ENCODE data around the gene POLA1.

POLA1 gene

DNA sequence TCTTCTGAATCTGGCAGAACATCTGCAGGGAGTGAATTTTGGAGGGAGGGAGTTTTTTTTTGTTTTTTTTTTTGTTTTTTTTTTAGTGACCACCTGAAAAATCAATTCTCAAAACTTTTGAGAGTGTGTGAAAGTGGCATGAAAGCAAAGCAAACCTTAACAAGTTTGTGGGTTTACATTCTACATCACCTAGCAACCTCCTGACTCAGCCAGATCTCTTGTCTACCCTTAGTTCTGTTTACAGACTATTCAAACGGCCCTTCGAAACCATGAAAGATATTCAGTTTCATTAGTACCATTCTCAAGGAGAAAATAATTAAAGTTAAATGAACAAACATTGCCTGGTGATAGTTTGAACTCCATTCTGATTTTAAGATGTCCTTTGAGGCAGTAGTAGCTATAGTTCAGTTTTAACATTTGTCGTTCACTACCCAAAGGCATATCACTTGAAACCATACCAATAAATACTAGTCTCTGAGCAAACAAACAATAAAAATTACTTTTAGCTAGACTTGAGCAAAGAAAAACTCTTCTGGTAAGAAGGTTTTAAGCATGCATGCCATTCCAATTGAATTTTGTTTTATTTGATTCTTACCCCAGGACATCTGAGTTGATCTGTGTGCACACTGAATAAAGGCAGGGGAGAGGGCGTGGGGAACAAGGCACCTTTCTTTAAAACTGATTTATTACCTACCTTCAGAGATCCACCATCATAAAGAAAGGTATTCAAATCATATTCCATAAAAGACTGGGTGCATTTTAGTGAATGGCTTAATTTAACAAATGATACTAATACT lies 184.3 kb downstream of the POLA1 start:
- FAIRE-seq = no peak
- DNase-seq (ENCODE audit: low spot score) = no peak

DNA sequence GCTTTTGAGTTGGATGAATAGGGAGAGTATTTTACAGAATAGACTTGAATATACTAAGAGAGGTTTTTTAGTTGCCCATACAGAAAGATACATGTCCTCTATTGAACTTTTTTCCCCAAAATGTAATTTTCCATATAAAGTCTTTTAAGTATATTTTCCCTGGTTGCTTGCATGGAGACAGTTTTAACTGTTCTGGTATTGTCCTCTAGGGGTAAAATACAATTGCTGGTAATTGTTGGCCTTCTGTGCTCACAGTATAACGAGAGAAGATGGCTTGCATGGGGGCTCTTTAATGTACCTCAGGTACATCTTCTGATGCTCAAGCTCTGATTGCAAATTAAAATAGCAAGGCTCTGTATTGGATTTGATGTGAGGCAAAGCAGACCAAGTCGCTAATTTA lies 186.0 kb downstream of the POLA1 start:
- FAIRE-seq (no peak), DNase-seq (ENCODE audit: low spot score) (no peak)

DNA sequence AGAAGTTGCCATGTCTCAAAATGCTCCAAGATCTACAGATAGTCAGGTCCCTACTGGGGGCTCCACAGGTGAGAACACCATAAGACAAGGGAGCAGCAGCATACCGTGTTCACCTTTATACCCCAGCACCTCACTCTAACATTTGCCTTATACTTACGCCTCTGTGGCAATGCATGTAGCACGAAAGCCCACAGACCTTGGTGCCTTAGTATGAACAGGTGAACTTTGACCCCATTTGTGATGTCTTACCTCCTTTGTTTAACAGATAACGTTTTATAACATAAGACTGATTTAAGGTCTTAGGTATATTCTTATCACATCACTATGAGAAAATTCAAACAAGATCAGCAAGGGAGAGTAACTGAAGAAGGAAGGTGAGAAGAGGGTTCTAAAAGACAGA lies 193.2 kb downstream of the POLA1 start:
- DNase-seq (ENCODE audit: low spot score) (no peak), FAIRE-seq (no peak)

DNA sequence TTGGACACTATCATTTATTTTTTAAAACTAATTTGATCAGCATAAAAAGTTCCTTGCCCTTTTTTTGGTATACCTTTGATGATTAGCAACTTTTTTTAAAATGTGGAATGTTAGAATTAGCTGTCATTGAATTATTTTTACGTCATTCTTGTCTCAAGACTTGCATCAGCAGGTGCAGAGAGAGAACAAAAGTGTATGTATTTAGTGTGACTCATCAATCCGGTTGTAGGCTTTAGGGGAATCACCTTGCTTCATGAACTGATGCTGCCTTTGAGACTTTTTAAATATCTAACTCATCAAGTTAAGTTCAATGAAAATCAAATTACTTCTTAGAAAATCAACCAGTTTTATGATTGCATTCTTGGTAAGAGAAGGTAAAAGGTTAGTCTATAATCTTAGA lies 197.0 kb downstream of the POLA1 start:
- FAIRE-seq (no peak), DNase-seq (ENCODE audit: low spot score) (no peak)

DNA sequence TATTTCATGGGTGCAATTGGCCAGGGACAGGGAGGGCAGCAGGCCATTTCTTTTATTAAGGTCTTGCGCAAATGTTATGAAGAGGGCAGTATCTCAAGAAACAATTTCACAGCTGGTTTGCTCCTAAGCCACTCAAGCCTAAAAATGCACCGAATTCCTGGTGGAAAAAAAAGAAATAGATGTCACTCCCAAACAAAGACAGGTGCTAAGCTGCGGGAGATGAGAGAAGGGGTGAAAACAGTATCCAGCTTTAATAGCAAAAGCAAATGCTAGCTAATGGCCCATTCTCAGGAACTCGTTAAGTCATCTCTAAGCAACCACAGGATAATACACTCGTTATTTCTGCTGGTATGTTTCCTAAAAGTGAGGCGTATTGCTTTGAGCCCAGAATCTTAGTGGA lies 205.7 kb downstream of the POLA1 start:
- no peak for FAIRE-seq

DNA sequence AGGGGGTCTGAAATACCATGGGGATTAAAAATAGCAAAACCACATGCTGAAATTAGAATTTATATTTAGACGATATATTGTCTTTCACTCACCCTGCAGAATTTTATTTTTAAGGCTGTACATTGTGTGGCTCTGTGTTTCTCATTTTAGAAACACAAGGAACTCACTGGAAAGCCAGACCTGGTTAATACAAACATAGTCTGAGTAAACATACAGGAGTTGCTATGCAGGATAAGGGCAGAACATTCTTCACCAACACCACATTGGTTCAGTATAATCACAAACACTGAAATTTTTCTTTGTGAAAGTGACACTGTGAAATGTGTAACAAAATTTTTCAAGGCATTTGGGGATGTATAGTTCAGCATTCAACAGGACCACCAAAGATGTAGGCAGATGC lies 206.5 kb downstream of the POLA1 start:
- no peak for FAIRE-seq
- DNase-seq (ENCODE audit: low spot score) = no peak

More for the DNA sequence above, 205.7 kb downstream of the POLA1 start:
- no peak for DNase-seq (ENCODE audit: low spot score)

DNA sequence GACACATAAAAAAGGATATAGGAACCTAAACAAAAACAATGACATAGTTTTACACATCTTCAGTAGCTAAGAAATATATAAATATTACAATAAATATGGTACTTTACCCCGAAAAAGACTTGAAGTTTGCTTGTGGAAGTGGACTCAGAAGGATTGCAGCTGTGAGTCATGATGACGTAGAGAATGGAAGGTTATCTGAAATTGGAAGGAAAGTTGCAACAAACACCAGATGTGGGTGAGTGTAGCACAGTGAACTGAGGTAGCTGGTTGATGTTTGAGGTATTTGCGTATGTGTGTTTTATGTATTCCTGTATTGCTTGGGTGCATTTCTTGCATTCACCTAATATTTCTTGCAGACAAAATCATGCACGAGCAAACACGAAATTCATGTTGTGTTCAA lies 209.1 kb downstream of the POLA1 start:
- DNase-seq (ENCODE audit: low spot score) (no peak), FAIRE-seq (no peak)

DNA sequence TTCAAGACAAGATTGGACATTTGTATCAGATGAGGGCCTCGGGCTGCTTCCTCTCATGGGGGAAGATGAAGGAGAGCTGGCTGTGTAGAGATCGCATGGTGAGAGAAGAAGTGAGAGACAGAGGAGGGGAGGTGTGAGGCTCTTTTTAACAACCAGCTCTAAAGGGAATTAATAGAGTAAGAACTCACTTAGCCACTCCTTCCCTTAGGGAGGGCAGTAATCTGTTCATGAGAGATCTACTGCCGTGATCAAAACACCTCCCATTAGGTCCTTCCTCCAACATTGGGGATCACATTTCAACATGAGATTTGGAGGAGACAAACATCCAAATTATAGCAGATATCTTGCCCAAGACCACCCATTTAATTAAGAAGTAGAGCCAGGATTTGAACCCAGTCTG lies 225.0 kb downstream of the POLA1 start:
- FAIRE-seq (no peak), DNase-seq (ENCODE audit: low spot score) (no peak)

DNA sequence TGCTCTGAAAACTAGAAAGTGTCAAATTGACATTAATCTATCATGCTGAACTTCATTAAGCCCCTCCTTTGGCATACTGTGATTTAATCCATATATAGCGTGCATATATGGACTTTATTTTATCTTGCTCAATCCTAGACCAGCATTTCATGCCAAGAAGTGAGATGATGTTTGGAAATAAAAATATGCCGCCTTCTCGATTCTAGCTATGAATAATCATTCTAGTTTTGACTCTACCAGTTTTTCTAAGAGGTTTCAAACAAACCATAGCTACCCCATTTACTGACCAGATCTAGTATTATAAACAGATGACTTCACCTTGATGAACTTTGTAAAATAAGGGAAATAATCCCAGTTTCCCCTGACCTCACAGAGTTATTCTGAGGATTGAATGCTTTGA lies 227.1 kb downstream of the POLA1 start:
- no peak for FAIRE-seq

DNA sequence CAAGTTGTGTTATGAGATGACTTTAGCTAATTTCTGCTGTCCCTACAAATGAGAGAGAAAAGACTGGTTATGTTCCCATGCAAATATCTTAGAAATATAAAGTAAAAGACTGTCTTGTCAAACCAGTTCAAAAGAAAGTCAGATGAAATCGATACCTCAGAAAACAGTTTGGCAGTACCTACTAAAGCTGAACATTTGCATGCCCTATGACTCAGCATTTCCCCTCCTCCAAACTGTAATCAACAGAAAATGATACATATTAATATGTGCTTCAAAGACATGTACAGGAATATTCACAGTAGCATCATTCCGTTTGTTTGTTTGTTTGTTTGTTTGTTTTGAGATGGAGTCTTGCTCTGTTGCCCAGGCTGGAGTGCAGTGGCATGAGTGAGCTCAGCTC lies 231.7 kb downstream of the POLA1 start:
- DNase-seq (ENCODE audit: low spot score) (no peak), FAIRE-seq (no peak)

More for the DNA sequence above, 227.1 kb downstream of the POLA1 start:
- no peak for DNase-seq (ENCODE audit: low spot score)

DNA sequence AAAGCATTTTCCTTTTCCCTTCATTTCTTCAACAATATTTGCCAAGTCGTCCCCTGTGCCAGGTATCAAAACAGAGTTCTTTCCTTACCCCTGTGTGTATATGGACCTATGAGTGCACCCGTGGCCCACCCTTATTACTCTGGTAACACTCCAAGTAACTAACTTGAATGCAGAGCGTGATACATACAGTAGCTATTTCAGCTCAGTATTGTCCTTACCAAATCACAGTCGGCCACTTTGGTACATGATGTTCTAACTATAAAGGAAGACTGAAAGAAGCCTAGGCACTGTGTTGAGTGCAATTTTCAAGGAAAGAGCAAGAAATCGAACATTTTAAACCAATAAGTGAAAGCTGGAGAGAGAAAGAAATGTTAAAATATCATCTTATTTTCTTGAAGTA lies 233.7 kb downstream of the POLA1 start:
- DNase-seq (ENCODE audit: low spot score) (no peak), FAIRE-seq (no peak)

DNA sequence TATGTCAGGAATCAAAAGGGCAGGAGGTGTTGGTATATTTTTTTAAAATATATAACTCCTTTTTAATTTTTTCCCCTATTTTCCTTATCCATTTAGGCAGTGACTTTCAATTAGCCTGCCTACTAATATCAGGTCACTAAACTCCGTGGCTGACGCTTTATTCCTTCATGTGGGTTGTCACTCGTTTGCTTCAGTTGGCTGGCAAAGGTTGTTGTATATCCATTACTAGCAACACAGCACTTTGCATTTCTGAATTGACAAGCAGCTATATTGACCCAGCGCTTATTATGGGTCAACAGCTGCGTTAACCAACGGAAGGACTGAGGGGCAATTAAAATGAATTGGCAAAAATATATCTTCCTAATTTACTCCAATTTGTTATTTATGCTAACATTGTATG lies 234.4 kb downstream of the POLA1 start:
- DNase-seq (ENCODE audit: low spot score) = no peak
- FAIRE-seq = no peak

DNA sequence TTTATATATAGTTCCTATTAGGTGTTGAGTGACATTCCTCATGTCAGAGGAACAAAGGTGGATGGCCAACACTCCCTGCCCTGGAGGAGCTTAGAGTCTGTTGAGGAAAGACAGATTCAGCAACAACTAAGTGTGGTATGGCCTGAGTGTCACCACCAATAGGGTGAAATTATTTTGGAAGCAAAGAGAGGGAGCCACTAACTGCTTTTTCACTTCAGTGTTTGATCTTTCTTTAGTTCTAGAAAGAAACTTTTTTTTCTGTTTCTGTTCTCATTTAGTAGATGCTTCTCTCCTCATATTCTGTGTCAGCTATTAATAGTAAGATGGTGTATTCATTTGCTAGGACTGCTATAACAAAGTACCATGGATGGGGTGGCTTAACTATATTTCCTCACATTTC lies 240.6 kb downstream of the POLA1 start:
- FAIRE-seq = no peak
- no peak for DNase-seq (ENCODE audit: low spot score)

DNA sequence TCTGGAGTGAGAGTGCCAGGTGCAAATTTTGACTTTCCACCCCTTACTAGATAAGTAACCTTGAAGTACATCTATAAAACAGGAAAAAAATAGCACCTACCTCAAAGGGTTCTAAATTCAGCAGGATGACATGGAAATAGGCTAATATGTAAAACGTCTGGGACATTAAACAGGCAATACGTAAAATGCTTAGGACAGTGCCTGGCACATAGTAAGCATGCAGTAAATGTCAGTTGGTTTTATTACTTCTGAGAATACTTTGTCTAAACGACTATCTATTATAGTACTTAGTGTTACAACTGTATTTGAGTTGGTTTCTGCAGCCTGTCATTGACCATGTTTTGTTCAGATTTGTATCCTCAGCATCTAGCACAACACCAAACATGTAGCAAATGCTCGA lies 251.3 kb downstream of the POLA1 start:
- FAIRE-seq = no peak

DNA sequence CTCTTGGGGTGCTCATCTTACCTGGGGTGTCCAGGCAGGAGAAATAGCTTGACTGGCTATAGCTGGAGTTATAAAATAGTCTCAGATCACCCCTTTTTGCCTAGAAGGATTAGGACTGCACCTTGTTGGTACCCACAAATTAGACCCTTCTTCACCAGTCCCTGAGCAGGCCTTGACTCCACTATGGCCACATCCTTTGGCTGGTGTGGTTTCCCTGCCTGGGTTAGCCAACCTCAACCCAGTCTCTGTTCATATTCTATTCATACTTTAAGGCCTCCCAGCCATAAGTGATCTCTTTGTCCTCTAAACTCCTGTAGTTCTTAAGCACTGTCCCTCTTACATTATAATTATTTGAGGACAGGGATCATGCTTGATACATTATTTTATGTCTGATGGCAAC lies 252.7 kb downstream of the POLA1 start:
- DNase-seq (ENCODE audit: low spot score) (no peak), FAIRE-seq (no peak)

More for the DNA sequence above, 251.3 kb downstream of the POLA1 start:
- DNase-seq (ENCODE audit: low spot score) = no peak

DNA sequence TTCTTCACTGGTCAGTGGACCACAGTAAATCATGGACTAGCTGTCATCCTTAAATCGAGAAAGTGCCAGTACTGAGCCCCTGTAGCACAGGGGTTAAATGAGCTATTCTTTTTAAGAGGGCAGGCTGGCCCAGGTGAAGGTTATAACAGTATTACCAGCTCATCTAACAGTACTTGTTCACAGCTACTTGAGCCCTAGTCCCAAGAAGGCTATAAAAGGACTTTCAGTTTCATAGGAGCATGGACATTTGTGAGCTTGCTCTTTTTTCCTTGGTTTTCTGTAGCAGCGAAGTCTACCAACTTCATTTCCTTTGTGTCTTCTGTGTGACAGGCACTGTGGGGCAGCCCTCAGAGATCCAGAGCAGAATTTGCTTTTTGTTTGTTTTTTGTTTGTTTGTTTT lies 261.0 kb downstream of the POLA1 start:
- DNase-seq (ENCODE audit: low spot score) (no peak), FAIRE-seq (no peak)

DNA sequence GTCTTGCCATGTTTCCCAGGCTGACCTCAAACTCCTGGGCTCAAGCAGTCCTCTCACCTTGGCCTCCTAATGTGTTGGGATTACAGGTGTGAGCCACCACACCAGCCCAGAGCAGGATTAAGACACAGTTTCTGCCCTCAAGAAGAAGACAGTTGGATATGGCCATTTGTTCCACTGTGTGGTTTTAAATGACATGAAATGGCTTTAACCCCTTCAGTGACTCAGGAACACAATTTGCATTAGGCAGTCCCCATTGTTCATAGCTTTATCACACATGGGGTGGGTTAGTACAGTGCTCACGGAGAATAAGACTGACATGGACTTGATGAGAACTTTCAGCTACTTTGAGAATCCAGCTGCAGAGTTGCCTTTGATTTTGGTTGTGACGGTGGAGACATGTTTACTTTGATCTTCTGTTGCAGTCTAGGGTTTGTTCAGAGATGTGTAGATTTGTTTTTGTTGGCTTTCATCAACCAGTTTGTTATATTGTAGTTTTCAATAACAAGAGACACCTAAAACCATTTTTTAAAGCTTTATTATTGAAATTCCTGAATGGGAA lies 261.7 kb downstream of the POLA1 start:
- DNase-seq (ENCODE audit: low spot score) (no peak), FAIRE-seq (no peak)

DNA sequence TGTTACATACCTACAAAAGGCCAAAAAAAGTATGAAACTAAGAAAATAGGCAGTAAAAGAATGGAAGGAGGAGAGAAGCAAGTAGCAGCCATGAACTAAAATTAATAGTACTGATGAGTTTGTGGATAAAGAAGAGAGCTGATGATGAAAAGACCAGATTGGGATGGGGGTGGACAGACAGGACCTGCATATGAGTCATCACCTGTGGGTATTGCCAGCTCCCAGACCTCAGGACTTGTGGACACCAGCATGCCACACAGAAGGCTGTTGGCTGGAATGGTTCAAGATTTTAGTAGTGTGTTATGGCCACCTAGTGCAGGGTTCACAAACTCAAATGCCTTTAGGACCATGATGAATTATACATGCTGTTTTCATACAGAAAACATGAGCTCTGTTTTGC lies 263.1 kb downstream of the POLA1 start:
- FAIRE-seq (peak; percentile 52), DNase-seq (ENCODE audit: low spot score) (peak; percentile 5)

DNA sequence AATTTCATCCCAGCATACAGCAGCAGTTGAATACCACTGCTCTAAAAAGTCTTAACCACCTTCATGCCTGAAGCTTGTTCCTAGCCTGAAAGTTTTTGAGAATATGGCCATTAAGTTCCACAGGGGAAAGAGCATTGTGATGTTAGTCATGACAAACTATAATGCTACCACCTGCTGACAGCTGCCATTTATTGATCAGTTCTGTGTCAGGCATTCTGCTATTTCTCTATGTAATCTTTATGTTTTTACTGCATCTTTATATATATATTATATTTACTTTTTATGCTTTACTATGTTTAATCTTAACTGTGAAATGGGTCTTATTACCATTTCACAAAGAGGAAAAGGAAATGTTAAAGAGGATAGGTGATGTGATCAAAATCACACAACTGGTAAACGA lies 268.1 kb downstream of the POLA1 start:
- DNase-seq (ENCODE audit: low spot score) (no peak), FAIRE-seq (no peak)

DNA sequence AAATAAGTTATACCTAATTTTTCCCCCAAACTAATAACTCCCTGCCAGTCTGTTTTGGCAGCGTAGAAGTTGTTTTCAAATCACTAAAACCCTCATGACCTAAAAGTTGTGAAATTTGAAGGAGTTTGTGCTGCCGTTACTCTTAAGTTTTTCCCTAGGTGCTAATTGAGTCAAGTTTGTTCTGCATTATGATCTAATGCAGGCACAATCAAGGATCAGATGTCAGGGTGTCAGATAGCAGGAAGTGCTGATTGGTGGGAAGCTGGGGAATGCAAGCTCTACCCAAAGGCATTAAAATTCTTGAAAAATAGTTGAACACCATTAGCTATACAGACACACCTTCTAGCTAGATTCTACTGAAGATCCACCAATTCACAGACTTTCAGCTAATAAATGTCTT lies 270.1 kb downstream of the POLA1 start:
- FAIRE-seq (no peak), DNase-seq (ENCODE audit: low spot score) (no peak)

DNA sequence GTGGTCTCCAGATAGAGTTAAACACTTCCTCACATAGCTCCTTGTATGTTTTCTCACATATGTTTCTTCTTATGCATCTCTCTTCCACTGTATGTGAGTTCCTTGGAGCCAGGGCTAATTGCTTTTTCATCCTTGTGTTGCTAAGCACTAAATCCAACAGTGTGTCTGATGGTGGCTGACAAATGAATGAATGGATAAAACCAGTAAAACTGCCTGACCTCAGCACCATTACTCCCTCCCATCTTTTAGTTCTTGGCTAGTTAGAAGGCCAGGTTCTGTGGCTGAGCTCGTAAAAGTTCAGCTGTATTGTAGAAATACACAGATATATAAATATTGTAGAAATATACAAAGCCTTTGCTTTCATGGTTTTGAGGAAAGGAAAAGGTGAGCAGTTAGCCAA lies 271.7 kb downstream of the POLA1 start:
- FAIRE-seq (no peak), DNase-seq (ENCODE audit: low spot score) (no peak)

DNA sequence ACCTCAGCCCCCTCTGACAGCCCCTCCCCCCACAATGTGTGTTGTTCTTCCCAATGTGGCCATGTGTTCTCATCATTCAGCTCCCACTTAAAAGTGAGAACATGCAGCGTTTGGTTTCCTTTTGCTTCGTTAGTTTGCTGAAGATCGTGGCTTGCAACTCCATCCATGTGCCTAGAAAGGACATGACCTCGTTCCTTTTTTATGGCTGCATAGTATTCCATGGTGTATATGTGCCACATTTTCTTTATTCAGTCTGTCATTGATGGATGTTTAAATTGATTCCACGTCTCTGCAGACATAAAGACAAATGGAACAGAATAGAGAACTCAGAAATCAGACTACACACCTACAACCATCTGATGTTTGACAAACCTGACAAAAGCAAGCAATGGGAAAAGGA lies 276.1 kb downstream of the POLA1 start:
- no peak for FAIRE-seq
- no peak for DNase-seq (ENCODE audit: low spot score)

DNA sequence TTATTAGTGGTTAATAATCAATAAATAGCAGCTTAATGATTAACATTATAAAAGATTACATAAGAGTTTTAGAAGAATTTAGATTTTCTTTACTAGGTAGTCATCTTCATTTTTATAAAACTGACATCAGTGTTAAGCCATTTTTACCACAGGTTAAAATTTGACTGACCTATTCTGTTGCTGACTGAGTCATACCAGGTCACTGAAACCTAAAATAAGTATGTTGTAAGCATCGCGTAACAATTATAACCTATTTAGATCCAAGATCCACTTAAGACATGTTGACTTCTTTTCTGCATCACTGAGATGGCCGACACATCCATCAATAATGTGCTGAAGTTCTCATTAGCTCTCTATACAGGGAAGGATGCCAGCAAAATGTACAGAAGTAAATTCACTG lies 285.4 kb downstream of the POLA1 start:
- DNase-seq (ENCODE audit: low spot score) (peak; percentile 68), FAIRE-seq (peak; percentile 97)

All from RCC 7860 (cell line).